Stromal cell of bone marrow (primary cell): ENCODE results near the gene UBASH3B.

Source experiments
- DNase-seq: peaks from one replicate; pipeline ENCODE4 v3.0.0-alpha.2; 2012; ENCODE audit warnings: low read depth

The UBASH3B gene

DNA sequence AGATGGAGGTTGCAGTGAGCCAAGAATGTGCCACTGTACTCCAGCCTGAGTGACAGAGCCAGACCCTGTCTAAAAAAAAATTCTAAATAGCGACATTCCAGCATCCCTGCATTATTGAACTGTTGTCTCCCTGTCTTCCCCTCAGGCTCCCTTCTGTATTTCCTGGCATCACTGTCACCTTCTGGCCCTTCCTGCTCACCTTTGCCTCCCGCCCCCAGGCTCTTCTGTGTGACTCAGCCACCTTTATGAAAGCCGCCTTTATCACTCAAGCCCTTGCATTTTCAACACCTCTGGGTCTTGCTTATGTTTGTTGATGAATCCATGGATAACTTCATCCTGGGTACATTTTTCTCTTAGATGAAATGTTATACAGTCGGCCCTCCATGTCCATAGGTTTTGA is 21.1 kb downstream of the UBASH3B start:
- no peak for DNase-seq

DNA sequence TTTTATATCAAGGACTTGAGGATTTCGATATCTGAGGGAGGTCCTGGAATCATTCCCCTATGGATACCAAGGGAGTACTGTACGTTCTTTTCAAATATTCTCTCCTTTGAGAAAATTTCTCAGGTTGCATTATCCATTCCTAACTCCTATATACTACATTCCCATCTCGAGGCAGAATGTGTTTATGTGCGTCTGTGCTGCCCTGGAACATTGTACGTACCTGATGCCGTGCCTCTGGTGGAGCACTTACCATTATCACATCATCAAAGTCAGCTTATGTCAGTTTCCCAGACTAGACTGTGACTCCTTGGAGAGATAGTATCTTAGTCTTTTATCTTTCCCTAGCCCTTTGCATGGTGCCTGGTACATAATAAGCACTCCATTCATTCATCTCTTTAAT is 21.7 kb downstream of the UBASH3B start:
- DNase-seq, result no peak

DNA sequence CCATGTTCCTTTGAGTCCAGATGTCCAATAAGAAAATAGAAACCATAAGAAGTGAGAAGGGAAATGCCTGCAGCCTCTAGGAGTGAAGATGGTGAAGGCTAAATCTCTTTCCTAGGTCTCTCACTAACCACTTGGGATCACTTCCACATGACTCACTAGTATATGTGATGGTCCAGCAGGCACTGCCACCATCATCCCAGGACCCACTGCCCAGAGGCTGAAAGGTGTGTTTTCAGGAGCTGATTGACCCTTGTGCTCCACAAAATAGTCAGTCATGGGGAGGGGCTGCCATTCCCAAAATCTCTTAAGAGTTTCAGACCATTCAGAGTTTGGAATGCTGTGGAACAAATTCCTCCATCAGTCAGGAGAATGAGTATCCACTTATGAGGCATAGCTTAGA is 22.9 kb downstream of the UBASH3B start:
- no peak for DNase-seq

DNA sequence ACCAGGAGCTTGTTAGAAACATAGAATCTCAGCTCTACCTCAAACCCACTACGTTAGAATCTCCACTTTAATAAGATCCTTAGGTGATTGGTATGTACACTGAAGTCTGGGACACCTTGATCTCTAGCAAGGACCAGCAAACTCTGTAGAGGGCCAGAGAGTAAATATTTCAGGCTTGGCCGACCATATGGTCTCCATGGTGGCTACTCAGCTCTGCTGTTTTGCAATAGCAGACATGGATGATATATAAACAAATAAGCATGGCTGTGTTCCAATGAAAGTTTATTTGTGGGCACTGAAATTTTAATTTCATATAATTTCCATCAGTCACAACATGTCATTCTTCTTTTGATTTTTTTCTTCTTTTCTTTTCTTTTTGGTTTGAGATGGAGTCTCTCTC is 23.9 kb downstream of the UBASH3B start:
- no peak for DNase-seq

DNA sequence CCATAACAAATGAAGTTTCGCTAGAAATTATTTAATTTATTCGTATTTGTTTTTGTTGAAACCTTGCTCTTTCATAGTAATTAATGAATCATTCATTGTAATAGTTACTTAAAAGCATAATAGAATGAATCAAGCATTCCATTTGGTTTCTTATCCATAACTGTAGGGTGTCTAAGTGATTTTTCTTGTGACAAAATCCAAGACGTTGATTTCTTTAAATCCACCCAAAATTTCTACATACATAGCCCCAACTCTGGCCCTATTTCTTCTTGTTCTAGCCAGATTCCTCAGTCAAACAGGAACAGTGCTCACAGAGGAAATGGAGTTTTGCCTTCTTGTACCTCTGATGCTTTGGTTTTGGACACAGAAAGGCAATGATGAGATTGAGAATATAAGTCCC is 25.5 kb downstream of the UBASH3B start:
- no peak for DNase-seq

DNA sequence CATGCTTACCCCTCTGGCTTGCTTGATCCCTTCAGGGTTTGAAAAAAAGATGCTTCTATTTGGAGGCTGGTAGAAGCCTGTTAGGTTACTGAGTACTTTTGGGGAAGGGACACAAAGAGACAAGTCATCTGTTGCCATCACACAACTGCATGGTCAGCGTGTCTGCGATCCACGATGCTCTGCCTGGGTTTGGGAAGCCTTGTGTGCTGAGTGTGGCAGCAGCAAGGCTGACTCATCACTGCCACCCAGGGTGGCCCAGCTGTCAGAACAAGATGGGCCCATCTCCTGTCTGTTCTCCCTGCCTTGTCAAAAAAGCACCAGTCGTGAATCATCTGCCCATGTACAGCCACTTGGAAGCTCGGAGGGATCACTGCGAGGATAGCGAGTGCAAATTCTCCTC is 26.2 kb downstream of the UBASH3B start:
- no peak for DNase-seq

DNA sequence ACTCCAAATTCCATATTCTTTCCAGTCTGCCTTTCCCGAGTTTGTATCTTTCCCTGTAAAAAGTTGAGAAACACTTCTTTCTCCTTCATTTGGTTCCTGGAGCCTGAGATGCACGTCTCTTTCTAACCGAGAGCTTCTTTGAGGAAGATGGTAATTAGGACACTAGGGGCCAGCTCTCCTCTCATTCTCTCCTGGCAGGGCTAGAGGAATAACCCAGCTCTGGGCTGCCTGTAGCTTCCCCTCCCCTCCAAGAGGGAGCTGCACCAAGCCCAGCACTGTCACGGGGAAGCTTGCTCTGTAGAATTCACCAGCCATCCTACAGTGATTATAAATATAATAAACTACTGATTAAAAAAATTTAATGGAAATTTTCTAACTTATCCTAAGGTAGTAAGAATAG is 26.9 kb downstream of the UBASH3B start:
- no peak for DNase-seq

DNA sequence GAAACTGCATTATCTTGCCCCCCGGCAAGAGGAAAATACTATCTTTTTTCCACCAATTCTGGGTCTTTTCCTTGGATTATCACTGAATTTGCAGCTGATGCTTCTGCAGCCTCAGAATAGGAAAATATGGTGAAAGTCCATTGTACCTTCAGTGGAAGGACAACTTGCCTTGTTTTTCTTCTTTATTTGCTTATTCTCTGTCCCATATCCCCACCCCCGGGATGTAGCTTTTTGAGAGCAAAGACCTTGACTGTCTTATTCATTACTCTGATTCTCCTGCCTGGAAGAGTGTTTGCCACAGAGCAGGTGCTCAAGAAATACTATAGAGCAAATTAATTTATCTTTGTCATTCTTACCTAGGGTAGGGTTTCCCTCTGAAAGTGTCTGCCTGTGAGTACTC is 29.5 kb downstream of the UBASH3B start:
- DNase-seq, result no peak

DNA sequence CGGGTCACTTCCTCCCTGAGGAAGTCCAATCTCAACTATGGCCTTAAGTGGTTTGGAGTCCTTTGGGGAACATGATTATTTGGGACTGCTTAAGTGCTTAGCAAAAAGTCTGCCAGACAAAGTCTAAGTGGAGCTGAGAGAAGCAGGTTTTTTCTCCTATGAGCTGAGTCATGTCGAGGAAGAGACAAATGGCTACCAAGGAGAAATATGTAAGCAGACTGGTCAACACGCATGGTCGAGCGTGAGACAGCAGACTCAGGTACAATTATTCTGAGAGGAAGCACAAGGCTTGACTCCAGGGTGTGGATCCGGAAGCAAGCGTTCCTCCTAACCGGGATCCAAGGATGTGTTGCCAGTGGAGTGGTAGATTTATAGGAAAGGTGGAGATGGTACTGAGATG is 30.6 kb downstream of the UBASH3B start:
- no peak for DNase-seq

DNA sequence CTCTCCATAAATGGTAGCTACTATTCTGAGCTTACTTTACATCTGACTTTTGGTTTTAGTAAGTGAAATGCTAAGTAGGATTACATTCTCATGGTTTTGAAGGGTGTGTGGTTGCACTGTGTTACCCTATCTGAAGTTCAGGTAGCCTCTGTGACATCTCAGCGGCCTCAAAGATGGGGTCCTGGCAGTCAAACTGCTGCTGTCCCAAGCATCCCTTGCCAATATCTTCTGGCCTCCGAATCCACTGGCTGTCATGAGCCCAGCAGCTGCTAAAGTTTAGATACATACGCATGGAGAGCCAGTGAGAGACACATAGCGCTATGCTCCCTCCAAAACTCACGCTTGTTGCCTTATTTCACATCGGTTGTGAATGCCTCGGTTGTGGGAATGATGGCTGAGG is 34.9 kb downstream of the UBASH3B start:
- no peak for DNase-seq

DNA sequence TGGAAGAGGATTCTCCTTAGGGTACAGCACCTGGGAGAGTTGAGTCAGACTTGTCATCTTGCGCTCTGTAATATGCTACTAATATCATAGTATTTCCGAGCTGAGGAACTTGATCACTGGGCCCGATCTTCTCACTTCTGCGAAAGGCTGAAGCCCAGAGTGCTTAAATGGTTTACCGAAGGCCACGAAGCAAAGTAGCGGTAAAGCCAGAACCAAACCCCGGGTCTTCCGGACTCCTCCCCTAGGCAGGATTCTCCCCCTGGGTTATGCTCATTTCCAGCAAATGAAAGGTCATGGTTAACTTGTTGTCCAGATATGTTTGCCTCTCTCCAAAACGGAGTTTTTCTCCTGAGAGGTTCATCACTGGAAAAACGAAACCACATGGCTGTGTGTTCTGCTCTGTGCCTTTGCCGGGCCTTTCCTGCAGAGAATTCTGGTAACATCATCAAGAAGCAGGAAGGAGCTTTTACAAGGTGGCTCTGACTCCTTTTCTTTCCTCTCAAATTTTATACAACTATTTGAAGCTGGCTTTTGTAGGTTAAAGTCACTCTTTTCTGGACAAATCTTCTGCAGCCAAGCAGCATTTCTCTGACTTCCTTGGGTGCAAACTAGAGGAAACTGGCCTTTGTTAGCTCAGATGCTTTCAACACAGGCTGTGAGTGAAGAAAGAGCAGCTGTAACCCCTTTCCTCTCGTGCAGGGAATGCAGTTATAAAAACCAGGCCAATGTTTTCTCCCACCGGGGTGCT is 35.5 kb downstream of the UBASH3B start:
- DNase-seq, result peak; percentile 37

DNA sequence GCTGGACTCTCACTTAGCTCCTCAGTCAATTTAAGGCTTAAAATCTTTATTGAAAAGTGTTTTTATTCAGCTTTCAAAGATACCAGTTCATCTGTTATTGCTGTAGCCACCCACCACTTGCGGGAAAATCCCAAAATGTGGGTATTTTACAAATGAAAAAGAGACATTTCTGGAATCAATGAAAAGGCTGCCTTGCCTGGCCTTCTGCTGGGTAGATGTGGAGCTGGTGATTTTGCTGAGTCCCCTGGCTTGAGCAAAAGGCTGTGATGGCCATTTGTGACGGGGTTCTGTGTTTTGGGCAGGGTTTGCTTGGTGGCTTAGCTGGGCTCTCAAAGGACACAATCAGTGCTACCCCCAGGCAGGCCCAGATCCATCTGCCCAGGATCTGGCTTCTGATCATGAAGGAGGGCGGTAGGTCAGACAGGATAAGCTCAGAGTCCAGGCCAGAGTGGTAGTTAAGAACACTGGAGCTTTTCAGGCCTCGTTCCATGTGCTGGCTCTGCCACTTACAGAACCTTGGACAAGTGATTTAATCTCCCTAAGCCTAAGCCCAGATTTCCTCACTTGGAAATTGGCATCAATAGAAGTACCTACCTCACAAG is 36.1 kb downstream of the UBASH3B start:
- DNase-seq, result no peak

DNA sequence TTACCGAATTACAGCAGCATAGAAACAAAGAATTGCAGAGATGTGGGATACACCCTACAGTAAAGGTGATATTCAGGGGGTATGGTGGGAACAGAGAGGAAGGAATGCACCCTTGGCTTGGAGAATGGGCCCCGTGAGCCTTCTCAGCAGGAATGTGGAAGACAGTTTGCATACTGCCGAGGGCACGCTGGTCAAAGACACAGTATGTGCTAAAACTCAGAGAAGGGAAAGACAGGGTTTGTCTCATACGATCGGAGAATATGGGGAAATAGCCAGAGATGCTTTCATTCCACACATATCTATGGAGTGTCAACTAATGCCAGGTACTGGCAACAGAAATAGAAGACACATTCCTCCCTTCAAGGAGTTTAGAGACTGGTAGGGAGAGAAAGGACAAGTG is 36.9 kb downstream of the UBASH3B start:
- DNase-seq, result no peak

DNA sequence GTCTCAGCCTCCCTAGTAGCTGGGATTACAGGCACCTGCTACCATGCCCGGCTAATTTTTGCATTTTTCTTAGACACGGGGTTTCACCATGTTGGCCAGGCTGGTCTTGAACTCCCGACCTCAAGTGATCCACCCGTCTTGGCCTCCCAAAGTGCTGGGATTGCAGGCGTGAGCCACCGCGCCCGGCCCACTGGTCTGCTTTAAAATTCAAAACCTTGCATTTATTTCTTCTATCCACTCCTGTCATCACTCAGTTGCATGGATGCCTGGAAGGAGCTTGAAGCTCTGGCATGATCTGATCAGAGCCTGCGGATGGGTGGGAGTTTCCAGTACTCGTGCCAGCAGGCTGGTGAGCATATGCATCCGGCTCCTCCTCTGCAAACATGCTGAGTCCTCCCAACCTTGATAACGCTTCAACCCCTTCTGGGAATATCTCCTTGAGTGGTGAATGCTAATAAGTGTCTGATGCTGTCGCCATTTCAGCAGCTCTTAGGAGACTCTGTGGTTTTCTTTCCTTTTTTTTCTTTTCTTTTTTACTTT is 39.6 kb downstream of the UBASH3B start:
- DNase-seq, result no peak

DNA sequence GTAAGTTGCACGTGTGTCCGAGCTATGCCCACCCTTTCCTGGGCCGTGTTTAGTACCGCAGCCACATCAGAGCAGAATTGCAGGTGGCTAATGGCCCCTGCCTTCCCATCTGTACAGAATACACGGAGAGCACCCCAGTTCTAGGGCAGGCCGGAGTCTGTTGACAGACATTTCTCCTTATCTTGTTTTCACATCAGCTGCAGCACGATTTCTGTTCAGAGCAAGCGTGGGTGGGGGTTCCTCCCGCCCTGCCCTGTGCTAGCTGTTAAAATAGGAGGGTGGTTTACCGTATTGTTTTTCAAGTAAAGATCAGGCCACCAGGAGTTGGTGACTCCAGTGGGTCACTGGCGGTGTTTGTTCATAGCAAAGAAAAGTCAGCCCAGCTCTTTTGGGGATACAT is 41.1 kb downstream of the UBASH3B start:
- DNase-seq, result no peak

DNA sequence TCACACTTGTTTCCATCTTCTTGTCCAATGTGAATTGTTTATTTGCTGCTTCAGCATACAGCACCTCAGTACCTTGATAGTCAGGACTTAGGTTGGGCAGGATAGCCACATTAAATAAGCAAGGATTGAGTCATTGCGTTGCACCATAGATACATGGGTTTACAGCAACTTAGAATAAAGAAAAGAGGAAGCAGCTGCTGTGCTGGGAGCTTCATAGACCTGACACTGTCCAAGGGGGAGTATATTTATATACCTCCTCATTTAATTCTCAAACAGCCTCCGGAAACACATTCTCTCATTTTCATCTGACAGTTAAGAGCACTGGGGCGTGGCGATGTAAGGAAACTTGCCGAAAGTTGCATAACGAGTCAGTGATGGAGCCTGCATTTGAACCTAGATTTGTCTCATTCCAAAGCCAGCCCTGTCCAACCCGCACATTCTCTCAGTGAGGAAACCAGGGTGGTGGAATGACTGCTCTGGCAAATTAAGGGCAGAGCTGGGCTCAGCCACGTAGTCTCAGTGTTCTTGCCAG is 42.2 kb downstream of the UBASH3B start:
- no peak for DNase-seq

DNA sequence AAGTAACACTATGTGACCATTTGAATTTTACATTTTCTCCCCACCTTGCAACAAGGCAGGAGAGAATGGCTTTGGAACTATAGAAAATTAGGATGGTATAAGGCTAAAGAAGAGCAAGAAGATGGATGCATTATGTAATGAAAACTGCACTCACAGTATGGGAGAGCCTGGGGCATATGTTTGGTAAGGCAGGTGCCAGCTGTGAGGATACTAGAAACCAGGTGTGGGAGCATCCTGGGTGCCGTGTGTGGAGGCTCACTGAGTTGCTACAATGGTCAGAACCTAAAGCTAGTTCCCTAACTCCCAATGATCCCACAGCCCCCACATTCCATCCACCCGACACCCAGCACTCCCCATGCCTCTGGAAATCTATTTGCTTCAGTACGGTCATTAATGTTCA is 42.9 kb downstream of the UBASH3B start:
- DNase-seq, result no peak

DNA sequence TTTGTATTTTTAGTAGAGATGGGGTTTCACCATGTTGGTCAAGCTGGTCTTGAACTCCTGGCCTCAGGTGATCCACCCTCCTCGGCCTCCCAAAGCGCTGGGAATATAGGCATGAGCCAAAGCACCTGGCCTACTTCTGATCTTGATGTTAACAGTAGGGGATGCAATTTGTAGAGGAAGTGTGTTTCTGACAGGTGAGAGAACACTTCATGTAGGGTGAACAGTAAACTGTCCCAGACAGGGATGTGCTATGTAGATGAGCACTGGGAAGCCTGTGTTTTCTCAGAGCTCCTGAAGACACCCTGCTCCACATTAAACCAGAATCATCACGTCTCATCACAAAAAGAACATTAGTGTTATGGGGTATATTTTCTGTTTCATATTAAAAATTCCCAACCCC is 45.1 kb downstream of the UBASH3B start:
- no peak for DNase-seq

DNA sequence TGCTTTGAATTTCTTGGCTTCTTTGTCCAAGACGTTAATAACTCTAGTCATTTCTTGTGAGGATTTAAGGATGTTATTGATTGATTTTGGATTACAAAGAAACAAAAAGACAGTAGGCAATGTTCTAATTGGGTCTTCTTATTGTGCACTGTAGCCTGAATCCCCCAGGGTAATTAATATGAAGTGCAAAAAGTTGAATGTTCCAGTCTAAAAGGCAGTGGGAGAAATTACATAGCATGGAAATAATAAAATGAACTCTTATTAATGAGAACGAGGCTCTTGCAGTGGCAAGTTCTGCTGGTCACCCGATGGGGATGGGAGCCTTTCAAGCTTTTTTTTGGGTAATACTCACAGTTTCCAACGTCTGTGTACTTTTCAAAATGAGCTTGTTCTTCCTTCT is 45.6 kb downstream of the UBASH3B start:
- DNase-seq, result no peak

DNA sequence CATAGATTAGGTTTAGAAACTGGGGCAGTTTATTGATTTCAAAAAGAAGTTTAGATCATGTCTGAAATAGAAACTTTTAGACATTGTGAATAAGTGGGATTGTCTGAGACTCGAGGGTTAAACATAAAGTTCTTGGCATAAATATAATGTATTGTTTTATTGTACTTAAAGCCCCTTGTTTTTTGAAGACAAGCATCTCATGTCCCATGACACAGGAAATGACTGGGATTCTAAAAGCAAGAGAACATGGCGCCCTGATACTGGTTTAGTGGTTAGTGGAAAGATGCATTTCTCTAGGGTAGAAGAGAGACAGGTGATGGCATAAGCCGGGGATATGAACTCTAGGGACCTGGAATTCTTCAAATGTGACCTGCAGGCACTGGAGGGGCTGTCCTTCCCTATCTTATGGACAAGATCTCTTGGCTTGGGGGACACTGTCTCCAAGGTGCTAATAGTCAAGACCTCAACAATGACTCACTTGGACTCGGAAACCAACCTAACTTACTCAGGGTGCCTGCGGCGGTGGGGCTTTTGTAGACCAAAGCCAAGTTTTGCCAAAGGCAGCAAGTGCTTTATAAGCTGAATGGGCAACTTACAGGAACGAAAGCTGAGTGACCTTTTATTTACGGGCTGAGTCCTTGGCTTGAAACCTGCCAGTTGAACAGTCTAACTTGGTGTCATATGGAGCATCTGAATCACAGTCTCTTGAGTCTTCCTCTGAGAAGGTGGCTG is 48.2 kb downstream of the UBASH3B start:
- no peak for DNase-seq

DNA sequence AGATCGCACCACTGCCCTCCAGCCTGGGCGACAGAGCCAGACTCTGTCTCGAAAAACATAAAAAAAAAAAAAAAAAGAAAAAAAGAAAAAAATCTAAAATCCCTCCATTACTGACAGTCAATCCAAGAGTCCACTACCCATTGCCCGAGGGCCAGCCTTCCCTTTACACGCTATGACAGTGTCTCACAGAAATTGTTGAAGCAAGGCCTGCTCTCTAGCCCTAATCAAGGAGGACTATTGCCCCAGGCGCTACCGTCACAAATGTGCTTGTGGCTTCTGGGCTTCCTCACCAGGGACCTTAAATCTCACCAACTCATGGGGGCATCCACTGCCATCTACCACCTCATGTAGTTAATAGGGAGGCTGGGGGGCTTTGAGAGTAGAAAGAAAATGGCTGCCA is 49.9 kb downstream of the UBASH3B start:
- DNase-seq, result no peak

DNA sequence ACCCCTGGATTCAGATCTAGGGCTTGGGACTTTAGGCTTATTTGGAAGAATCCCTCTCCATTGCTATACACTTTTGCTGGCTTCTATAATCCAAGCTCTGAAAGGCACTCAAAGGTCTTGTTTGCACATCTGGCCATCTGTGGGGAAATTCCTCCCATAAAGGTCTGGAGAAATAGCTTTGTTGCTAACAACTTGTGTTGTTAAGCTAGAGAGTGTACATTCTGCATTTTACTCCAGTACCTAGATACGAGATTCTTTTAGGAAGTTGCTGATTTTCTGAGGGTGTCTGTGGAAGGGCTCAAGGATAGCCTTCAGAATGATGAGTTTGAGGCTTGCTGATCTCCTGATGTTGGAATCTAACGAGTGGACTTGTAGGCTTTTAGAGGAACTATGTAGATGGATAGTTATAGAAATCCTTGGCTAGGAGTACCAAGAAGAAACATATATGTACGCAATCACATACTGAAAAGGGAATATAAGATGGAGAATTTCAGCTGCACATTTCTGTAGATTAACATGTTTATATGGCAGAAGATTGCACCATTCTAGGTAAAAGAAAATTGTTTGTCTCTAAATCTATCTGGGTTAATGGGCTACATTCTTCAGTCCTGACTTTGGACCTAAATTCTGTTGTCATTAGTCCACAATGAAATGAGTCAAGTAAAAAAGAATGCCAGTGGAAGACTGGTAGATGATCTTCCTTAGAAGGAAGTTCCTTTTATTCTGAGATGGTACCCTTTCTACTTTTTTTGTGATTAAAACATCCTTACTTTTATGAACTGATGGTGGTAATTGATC is 51.0 kb downstream of the UBASH3B start:
- DNase-seq, result no peak
